WTC11 (cell line): Measurements from ENCODE around the gene KIF27.

Experiments
- ATF6 ChIP-seq: sonication (generic); formaldehyde crosslinking; IDR thresholded peaks from 2 replicates; pipeline ENCODE4 v1.8.1; 2023; ENCODE audit warnings: mild to moderate bottlenecking, missing genetic modification reagents
- CTCF ChIP-seq: fragments of 200-600 bp; IDR thresholded peaks from 2 replicates; pipeline ENCODE4 v1.8.0; 2022; ENCODE audit warnings: antibody characterized with exemption

DNA sequence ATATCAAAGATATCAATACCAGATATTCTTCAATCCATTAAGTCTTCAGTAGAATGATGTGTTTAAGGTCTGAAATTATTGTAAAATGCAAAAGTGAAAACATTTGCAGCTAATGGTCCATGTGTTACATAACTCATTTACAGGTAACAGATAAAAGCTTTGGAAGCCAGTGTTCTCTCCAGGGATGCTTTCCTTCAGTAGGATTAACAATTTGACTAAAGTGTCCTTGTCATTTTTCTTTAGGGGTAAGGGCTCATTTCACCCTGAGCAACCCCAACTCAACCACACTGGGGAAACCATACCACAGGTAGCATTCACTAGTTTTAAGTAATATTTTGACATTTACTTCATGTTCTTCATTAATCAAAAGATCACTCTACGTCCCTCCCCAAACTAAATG is 45.8 kb upstream of the KIF27 start:
- no peak for TF ChIP-seq CTCF
- no peak for TF ChIP-seq ATF6 (CRISPR knock-in tag)
